CD4-positive, alpha-beta T cell treated with Interleukin-15 for 4 hours (primary cell): ENCODE data around the gene ESYT2.
A peak's percentile ranks its signal among the peaks of the same experiment; 100 is the strongest.
"Not testable (repeated sequence)": the region's sequence is repeated elsewhere in the genome, so short reads cannot be mapped to it uniquely, and the experiment has no call there.

Experiments used
- DNase-seq: peaks from one replicate; pipeline ENCODE4 v3.0.0-alpha.2; 2020; ENCODE audit warnings: low spot score

The ESYT2 gene, protein sequence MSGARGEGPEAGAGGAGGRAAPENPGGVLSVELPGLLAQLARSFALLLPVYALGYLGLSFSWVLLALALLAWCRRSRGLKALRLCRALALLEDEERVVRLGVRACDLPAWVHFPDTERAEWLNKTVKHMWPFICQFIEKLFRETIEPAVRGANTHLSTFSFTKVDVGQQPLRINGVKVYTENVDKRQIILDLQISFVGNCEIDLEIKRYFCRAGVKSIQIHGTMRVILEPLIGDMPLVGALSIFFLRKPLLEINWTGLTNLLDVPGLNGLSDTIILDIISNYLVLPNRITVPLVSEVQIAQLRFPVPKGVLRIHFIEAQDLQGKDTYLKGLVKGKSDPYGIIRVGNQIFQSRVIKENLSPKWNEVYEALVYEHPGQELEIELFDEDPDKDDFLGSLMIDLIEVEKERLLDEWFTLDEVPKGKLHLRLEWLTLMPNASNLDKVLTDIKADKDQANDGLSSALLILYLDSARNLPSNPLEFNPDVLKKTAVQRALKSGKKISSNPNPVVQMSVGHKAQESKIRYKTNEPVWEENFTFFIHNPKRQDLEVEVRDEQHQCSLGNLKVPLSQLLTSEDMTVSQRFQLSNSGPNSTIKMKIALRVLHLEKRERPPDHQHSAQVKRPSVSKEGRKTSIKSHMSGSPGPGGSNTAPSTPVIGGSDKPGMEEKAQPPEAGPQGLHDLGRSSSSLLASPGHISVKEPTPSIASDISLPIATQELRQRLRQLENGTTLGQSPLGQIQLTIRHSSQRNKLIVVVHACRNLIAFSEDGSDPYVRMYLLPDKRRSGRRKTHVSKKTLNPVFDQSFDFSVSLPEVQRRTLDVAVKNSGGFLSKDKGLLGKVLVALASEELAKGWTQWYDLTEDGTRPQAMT

DNA sequence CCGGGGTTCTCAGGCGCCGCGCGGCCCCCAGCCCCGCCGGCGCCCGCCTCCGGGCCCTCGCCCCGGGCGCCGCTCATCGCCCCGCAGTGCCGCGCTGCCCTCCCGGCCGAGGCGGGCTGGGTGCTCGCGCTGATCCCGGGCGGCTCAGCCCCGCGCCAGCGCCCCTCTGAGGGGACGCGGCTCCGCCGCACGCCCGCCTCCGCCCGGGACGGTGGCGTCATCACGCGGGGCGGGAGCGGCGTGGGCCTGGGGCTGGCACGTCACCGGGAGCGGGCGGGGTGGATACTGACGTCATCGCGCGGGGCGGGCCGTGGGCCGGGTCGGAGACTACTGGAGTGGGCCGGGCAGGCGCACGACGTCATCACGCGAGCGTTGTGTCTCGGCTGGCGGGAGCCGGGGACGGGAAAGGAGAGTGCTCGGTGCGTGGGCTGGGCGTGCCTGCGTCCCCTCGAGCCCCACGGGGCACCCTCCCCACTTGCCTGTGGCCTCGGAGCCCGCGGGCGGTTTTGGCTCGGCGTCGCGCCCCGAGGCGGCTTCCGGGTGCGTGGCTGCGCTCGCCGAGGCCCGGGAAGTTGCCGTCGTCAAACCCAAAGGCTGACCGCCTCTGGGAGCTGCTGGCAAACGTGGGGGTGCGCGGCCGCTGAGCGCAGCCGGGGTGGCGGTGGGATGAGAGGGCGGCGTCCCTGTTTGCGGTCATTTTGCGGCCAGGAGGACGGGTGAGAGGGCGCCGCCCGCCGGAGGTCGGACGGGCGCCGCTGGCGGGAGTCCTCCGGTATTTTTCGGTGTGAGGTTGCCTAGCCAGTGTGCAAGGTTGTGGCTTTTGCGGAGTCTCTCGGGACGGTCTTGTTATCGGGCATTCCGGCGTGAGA, at the start of gene ESYT2:
Gene ESYT2, minus strand, starts transcription at position 168 of the 869 bp plus-strand sequence. Its CDS starts 91 bp downstream, at position 77.
- DNase-seq, result peak; percentile 99

DNA sequence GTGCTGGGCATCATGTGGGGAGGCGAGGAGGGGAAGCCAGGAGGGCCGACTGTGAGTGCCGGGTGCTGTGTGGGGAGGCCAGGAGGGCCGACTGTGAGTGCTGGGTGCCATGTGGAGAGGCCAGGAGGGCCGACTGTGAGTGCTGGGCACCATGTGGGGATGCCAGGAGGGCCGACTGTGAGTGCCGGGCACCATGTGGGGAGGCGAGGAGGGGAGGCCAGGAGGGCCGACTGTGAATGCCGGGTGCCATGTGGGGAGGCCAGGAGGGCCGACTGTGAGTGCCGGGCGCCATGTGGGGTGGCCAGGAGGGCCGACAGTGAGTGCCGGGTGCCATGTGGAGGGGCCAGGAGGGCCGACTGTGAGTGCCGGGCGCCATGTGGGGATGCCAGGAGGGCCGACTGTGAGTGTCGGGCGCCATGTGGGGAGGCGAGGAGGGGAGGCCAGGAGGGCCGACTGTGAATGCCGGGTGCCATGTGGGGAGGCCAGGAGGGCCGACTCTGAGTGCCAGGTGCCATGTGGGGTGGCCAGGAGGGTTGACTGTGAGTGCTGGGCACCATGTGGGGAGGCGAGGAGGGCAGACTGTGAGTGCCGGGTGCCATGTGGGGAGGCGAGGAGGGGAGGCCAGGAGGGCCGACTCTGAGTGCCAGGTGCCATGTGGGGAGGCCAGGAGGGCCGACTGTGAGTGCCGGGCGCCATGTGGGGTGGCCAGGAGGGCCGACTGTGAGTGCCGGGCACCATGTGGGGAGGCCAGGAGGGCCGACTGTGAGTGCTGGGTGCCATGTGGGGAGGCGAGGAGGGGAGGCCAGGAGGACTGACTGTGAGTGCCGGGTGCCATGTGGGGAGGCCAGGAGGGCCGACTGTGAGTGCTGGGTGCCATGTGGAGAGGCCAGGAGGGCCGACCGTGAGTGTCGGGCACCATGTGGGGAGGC, 49.1 kb upstream of the ESYT2 start:
- DNase-seq, result not testable (repeated sequence)

DNA sequence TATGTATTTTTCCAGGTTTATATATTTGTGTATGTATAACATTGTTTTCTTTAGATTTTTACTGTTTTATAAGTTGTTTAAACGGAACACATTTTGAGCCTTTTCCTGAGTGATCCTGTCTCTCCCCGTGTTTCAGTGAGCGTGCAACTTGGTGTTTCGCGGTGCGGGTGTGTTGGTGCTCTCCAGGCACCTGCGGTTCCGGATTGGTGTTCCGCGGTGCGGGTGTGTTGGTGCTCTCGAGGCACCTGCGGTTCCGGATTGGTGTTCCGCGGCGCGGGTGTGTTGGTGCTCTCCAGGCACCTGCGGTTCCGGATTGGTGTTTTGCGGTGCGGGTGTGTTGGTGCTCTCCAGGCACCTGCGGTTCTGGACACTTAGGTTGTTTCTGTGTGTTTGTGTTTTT, 47.7 kb upstream of the ESYT2 start:
- DNase-seq, result no peak

DNA sequence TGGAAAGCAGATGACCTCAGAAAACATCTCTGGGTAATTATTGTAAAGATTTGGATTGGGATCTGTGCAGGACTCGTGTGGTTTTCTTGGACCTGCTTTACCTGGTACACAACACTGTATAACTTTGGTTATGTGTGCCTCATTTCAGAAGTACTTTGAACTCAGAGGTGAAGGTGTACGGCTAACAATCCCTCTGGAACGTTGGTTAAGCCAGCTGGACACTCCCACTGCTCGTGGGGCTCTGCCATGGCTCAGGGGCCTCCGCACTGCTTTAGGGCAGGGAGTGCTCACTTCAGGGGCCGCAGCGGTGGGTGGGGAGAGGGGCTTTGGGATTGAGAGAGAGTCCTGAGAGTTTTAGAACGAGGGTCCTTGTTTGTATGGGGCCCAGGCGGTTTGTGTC, 40.6 kb upstream of the ESYT2 start:
- DNase-seq, result no peak

DNA sequence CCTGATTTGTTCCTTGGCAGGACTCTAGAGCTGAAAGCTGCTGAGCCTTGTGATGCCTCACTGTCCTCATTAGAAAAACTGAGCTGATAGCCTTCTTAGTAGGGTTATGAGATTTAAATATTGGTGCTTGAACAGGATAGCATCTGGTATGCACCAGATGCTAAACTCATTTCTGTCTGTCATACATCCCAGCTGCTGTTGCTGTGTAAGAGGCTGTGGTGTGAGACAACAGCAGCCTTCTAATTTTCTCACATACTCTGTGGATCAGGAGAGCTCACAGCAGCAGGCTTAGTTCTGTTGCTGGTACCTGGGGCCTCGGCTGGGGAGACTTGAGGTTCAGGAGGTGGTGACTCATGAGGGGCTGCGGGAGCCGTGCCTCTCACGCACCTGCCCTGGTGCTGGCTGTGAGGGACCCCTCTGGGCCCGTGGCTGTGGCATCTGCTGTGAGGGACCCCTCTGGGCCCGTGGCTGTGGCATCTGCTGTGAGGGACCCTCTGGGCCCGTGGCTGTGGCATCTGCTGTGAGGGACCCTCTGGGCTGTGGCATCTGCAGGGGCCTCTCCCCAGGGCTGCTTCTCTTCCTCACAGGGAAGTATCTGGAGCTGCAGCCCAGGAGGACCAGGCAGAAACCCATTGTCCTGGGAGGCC, 39.6 kb upstream of the ESYT2 start:
- DNase-seq, result no peak

DNA sequence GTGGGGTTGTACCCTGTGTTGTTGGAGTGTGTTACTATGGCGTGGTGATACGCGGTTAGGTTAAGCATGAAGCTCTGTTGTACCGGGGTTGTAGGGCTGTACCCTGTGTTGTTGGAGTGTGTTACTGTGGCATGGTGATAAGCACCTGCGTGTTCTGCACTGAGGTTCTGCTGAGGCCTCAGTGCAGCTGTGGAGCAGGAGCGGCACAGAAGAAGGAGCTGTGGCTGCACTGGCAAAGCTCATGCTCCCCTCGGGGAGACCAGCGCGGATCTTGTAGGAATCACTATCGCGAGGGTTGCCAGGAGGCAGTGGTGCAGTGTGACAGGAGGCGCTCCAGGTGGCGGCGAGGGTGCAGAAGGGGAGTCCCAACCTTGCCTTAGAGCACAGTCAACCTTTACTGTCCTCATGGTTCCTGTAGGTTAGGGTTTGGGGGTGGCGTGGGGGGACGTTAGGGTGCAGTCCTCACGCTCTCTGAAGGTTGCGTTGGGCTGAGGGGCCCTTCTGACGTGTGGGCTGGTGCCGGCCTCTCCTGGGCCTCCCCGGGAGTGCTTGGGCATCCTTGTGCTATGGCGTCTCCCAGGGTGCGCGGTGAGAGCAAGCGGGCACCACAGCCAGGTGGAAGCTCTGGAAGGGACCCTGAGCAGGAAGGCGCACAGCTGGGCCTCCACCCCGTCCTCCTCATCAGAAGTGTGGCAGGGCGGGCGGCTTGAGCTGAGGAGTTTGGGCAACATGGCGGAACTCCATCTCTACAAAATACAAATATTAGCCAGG, 38.1 kb upstream of the ESYT2 start:
- no peak for DNase-seq

DNA sequence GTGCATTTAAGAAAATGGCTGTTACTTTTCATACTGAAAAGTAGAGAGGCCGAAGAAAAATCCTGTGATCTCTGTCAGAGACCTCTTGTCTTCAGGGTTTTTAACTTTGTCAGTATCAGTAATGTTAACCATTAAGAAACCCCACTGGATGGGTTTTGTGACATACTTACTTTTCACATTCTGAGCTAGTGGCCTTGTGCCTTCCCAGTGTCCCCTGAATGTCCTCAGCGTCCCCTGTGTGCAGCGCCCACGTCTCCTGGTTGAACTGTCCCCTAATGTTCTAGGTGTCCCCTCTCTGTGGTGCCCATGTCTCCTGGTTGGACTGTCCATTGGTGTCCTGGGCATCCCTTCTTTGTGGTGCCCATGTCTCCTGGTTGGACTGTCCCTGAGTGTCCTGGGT, 36.7 kb upstream of the ESYT2 start:
- no peak for DNase-seq

DNA sequence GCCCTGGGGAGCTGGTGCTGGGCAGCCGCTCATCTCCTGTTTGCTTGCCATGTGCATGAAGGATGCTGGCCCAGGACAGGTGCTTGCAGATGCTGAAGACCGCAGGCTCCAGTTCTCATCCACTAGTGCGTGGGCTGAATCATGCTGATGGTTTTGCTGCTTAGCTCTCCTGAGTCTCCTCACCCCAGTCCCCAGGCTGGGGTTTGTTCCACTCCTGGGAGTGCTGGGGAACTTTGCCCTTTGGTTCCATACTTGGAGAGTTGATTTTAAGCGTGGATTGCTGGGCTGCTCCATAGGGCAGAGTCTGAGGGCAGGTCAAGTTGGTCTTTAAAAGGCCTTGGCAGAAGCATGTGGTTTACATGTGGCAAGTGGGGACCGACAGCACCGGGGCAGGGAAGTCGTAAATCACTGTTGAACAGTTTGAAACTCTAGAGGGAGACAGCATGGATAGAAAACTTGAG, 36.2 kb upstream of the ESYT2 start:
- no peak for DNase-seq

DNA sequence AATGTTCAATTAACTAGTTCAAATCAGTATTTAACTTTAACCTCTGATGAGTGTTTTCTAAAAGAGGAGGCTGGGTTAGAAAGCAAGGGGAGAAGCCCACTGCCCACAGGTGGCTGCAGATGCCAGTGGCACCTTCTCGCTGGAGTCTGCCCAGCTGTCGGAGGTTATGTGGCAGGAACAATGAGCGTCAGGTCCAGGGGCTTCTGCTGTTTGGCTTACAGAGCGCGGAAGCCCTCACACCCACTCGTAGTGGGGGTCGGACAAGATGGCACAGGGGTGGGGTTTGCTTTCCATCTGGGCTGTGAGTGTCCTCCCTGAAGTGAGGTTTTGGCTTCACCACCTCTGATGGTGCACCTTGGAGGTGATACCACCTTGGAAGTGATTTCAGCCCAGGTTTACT, 35.5 kb upstream of the ESYT2 start:
- no peak for DNase-seq

DNA sequence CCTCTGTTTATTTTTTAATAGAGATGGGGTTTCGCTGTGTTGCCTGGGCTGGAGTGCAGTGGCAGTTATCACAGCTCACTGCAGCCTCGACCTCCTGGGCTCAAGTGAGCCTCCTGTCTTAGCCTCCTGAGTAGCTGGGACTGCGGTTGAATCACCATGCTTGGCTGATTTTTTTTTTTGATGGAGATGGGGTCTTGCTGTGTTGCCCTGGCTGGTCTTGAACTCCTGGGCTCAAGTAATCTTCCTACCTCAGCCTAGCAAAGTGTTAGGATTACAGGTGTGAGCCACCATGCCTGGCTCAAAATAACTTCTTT, 35.2 kb upstream of the ESYT2 start:
- no peak for DNase-seq

DNA sequence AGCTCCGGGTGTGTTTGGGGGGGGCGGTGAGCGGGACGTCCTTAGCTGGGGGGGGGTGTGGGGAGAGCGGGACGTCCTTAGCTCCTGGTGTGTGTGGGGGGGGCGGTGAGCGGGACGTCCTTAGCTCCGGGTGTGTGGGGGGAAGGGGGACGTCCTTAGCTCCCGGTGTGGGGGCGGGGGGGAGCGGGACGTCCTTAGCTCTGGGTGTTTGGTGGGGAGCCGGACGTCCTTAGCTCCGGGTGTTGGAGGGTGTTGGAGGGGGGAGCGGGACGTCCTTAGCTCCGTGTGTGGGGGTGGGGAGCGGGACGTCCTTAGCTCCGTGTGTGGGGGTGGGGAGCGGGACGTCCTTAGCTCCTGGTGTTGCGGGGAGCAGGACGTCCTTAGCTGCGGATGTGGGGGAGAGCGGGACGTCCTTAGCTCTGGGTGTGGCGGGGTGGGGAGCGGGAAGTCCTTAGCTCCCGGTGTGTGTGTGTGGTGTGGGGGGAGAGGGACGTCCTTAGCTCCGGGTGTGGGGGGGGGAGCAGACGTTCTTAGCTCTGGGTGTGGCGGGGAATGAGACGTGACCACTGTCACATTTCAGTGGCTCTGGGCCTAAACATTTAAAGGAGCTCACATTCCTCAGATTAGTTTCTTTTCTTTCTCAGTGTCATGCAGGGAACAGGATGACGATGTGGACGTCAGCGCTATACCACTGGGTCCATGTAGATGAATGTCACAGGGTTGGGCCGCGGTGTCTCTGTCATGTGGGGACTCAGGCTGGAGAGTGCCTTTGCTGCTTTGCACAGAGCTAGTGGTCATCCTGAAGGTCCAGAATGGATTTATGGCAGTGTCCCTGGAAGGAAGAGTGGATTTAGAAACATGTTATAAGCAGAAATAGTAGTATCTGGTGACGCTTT, 34.5 kb upstream of the ESYT2 start:
- peak; percentile 12 for DNase-seq

DNA sequence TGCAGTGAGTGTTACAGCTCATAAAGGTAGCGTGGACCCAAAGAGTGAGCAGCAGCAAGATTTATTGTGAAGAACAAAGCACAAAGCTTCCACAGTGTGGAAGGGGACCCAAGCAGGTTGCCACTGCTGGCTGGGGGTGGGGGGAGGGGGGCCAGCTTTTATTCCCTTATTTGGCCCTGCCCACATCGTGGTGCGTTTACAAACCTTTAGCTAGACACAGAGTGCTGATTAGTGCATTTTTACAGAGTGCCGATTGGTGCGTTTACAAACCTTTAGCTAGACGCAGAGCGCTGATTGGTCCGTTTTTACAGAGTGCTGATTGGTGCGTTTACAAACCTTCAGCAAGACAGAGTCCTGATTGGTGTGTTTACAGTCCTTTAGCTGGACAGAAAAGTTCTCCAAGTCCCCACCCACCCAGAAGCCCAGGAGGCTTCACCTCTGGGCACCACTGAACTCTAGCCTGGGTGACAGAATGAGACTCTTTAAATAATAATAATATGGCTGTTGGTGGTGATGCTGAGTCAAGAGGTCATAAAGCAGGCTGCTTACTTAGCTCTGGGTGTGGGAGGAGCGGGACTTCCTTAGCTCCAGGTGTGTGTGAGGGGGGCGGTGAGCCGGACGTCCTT, 33.8 kb upstream of the ESYT2 start:
- DNase-seq, result peak; percentile 22

DNA sequence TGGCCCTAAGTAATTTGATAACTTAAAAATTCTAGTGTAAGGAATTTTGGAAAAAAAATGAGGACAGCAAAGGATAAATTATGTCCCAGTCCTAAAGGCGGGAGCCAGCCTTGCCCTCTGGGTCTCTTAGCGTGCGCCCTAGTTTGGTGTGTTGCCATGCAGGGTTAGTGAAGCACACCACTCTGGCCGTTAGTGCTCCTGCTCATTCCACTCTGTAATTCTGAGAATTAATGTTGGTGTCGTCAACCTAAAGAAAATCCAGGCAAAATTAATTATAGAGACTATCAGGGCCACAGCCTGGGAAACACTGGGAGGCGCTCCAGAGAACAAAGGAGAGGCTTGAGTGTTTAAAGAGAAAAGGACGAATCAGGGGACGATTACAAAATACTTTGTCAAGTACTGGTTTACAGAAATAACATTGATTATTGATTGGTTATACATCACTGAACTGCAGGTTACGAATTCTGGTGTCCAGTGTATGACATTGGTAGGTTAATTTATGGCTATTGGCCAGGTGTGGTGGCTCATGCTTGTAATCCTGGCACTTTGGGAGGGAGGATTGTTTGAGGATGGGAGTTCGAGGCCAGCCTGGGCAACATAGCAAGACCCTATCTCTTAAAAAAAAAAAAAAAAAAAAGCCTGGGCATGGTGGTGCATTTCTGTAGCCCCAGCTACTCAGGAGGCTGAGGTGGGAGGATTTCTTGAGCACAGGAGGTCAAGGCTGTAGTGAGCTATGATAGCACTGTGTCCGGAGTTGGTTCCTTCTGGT, 32.8 kb upstream of the ESYT2 start:
- DNase-seq, result no peak

DNA sequence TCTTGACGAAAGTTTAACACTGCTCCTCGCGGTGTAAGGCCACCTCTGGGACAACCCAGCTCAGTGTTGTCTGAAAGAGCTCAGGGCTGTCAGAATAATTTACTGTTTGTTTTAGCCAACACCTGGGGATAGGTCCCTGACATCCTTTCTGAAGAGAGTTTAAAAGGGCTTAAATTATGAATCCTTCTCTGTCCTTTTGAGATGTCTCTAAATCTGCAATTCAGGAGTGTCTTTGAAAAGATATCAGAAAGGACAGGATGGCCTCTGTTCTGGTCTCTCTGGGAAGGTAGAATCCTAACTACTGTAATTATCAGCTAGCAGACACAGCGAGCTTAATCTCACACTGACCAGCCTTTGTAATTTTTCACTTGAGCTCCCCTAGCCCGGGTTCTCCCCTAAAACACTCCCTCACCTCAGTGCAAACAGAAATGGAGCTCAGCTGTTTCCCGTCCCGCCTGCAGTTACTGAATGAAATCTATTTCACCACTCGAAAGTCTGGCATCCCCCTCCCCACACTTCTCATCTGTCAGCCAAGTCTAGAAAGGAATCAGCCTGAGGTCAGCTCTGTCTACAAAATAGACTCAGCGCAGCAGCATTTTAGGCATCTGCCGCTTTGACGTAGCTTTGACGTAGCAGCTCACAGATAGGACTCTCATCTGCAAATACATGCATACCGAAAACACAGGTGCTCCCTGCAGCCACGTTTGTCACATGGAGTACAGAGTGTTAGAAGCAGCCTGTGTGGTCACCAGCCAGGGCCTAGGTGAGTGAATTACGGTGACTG, 31.9 kb upstream of the ESYT2 start:
- no peak for DNase-seq

DNA sequence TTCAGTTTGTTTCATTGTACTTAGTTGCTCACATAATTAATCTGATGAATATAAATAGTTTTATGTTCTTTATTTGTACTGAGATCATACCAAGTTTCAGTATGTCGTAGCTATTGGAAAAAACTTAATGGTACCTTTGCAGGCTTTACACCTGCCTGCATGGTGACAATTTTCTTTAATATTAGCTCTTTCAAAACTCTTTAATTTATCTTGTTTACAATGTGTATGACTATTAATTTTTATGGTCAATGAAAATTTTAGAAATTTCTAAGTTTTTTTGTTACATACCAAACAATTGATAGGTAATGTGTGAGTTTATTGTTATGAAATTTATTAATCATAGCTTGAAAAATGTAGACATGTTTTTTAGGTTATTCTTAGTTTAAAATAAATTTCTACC, 31.1 kb upstream of the ESYT2 start:
- no peak for DNase-seq

DNA sequence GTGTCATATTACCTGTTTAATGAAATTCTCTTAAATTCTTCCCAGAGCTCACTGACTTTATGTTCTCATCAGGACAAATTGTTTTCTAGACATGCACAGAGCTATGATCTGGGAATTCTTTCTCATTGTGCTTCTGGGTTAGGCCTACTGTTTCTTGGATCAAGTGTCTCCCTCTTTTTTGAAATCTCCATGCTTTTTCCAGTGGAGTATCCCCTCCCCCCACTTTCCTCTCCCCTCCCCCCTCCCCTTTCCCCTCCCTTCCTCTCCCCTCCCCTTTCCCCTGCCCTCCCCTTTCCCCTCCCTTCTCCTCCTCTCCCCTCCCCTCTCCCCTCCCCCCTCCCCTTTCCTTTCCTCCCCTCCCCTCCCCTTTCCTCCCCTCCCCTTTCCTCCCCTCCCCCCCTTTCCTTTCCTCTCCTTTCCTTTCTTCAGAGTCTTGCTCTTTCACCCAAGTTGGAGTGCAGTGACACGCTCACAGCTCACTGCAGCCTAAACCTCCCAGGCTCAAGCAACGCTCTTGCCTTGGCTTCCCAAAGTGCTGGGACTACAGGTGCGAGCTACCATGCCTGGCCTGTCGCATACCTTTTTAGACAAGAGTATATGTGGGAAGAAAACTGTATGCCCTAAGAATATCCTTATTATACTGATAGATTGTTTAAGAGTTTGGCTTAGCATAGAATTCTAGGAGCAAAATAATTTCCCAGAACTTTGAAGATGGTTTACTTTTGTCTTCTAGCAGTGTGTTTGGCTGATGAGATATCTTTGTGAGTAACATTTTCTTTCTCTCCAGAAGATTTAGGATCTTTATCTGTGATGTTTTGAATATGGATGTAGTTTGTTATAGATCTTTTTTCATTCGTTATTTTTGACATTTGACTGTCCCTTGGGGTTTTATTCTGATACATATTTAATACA, 29.5 kb upstream of the ESYT2 start:
- DNase-seq, result no peak
